Measurements from ENCODE around the gene RESF1.
"Not testable (repeated sequence)": the region's sequence is repeated elsewhere in the genome, so short reads cannot be mapped to it uniquely, and the experiment has no call there.

The RESF1 gene

GRCh38 chr12:31959161-31959700, at the start of gene RESF1:
Gene RESF1, plus strand, starts transcription at chr12:31959415. Its CDS starts 21,541 bp downstream, at chr12:31980956.
- DNase-seq: peak; percentile 72 to 96 (median 89)

GRCh38 chr12:31914927-31915326, 44.3 kb upstream of the RESF1 start:
- intact Hi-C loops (cut with DNase I): no loop called here

More at GRCh38 chr12:31959161-31959700, at the start of gene RESF1:
- intact Hi-C loops (cut with DNase I): no loop called here

GRCh38 chr12:31915446-31915845, 43.8 kb upstream of the RESF1 start:
- DNase-seq: no peak
- intact Hi-C loops (cut with DNase I): no loop called here

More at GRCh38 chr12:31914927-31915326, 44.3 kb upstream of the RESF1 start:
- no peak for DNase-seq

- intact Hi-C loops (cut with DNase I): no loop called here
These were observed 36.7 kb upstream of the RESF1 start for GRCh38 chr12:31922341-31923062.

GRCh38 chr12:31923063-31923412, 36.2 kb upstream of the RESF1 start:
- intact Hi-C loops (cut with DNase I): no loop called here
- no peak for DNase-seq

More at GRCh38 chr12:31922341-31923062, 36.7 kb upstream of the RESF1 start:
- no peak for DNase-seq

GRCh38 chr12:31928246-31929026, 30.8 kb upstream of the RESF1 start:
- intact Hi-C loops (cut with DNase I): no loop called here
- DNase-seq: no peak

GRCh38 chr12:31929027-31929526, 30.1 kb upstream of the RESF1 start:
- intact Hi-C loops (cut with DNase I): no loop called here
- DNase-seq: no peak

- DNase-seq: no peak
- intact Hi-C loops (cut with DNase I): no loop called here
These were observed 27.2 kb upstream of the RESF1 start for GRCh38 chr12:31931796-31932715.

GRCh38 chr12:31944299-31944698, 14.9 kb upstream of the RESF1 start:
- DNase-seq: no peak
- intact Hi-C loops (cut with DNase I): no loop called here

GRCh38 chr12:31947971-31948370, 11.2 kb upstream of the RESF1 start:
- intact Hi-C loops (cut with DNase I): no loop called here
- DNase-seq: no peak

- DNase-seq; intact Hi-C loops (cut with DNase I): not testable (repeated sequence)
These were observed 10.4 kb upstream of the RESF1 start for GRCh38 chr12:31948697-31949359.

- intact Hi-C loops (cut with DNase I): no loop called here
- no peak for DNase-seq
These were observed 9.1 kb upstream of the RESF1 start for GRCh38 chr12:31950088-31950487.

GRCh38 chr12:31950492-31950891, 8.7 kb upstream of the RESF1 start:
- no peak for DNase-seq
- intact Hi-C loops (cut with DNase I): no loop called here

- intact Hi-C loops (cut with DNase I): no loop called here
- DNase-seq: no peak
These were observed 8.2 kb upstream of the RESF1 start for GRCh38 chr12:31951008-31951407.

GRCh38 chr12:31951939-31952338, 7.3 kb upstream of the RESF1 start:
- intact Hi-C loops (cut with DNase I): no loop called here
- DNase-seq: no peak

GRCh38 chr12:31952418-31952817, 6.8 kb upstream of the RESF1 start:
- intact Hi-C loops (cut with DNase I): no loop called here
- no peak for DNase-seq

- DNase-seq: no peak
- intact Hi-C loops (cut with DNase I): no loop called here
These were observed 4.0 kb upstream of the RESF1 start for GRCh38 chr12:31954925-31955858.

Data from head of caudate nucleus (tissue), 42 donors.